DMS 273 (cell line): ENCODE data around the gene CA7.
"Not testable (repeated sequence)": the region's sequence is repeated elsewhere in the genome, so short reads cannot be mapped to it uniquely, and the experiment has no call there.

Source experiments
- DNase-seq: peaks from one replicate; lab custom pipeline; 2025; ENCODE audit not compliant: unreplicated experiment; lab: John Stamatoyannopoulos, UW

The CA7 gene

GRCh38 chr16:66895999-66896398 is 51.8 kb downstream of the CA7 start:
- no peak for DNase-seq

GRCh38 chr16:66896682-66897081 is 52.5 kb downstream of the CA7 start:
- not testable (repeated sequence) for DNase-seq

GRCh38 chr16:66898207-66898606 is 54.0 kb downstream of the CA7 start:
- peak; percentile 29 for DNase-seq

GRCh38 chr16:66898933-66899309 is 54.7 kb downstream of the CA7 start:
- DNase-seq: no peak

- DNase-seq: peak; percentile 48
Measured at GRCh38 chr16:66899310-66899944, 55.2 kb downstream of the CA7 start.

GRCh38 chr16:66899945-66900710 is 55.9 kb downstream of the CA7 start:
- peak; percentile 96 for DNase-seq

- DNase-seq: peak; percentile 61
Measured at GRCh38 chr16:66900721-66901441, 56.7 kb downstream of the CA7 start.

GRCh38 chr16:66901626-66902025 is 57.4 kb downstream of the CA7 start:
- DNase-seq: no peak

- DNase-seq: no peak
Measured at GRCh38 chr16:66902648-66903543, 58.7 kb downstream of the CA7 start.
